HG02588 (cell line): ENCODE data around the gene UTS2.

Experiments used
- ATAC-seq: cut with Tn5 transposase; IDR thresholded peaks from one replicate; pipeline ENCODE4 v1.9.1; 2021; ENCODE audit warnings: mild to moderate bottlenecking, moderate library complexity; ENCODE audit not compliant: unreplicated experiment

Gene UTS2

GRCh38 chr1:7852804-7853683, at the start of gene UTS2:
Gene UTS2 (minus strand): TSS chr1:7853065. CDS start chr1:7853003, 62 bp downstream.
- no peak for ATAC-seq

- no peak for ATAC-seq
These were observed 46.9 kb upstream of the UTS2 start for GRCh38 chr1:7899741-7900140.

- ATAC-seq: no peak
These were observed 46.1 kb upstream of the UTS2 start for GRCh38 chr1:7898962-7899361.

GRCh38 chr1:7896994-7897393, 44.1 kb upstream of the UTS2 start:
- ATAC-seq: no peak

GRCh38 chr1:7893529-7894180, 40.8 kb upstream of the UTS2 start:
- ATAC-seq: no peak

GRCh38 chr1:7891804-7892203, 38.9 kb upstream of the UTS2 start:
- no peak for ATAC-seq

- no peak for ATAC-seq
These were observed 38.0 kb upstream of the UTS2 start for GRCh38 chr1:7890853-7891252.

- no peak for ATAC-seq
These were observed 35.6 kb upstream of the UTS2 start for GRCh38 chr1:7888248-7889081.

- no peak for ATAC-seq
These were observed 33.5 kb upstream of the UTS2 start for GRCh38 chr1:7886405-7886745.

GRCh38 chr1:7885513-7886404, 32.9 kb upstream of the UTS2 start:
- no peak for ATAC-seq

- no peak for ATAC-seq
These were observed 31.9 kb upstream of the UTS2 start for GRCh38 chr1:7884757-7885156.

- no peak for ATAC-seq
These were observed 26.4 kb upstream of the UTS2 start for GRCh38 chr1:7879228-7879627.

GRCh38 chr1:7878027-7878426, 25.2 kb upstream of the UTS2 start:
- ATAC-seq: no peak

- ATAC-seq: no peak
These were observed 21.2 kb upstream of the UTS2 start for GRCh38 chr1:7873801-7874795.

- no peak for ATAC-seq
These were observed 18.3 kb upstream of the UTS2 start for GRCh38 chr1:7871136-7871535.

- ATAC-seq: no peak
These were observed 16.5 kb upstream of the UTS2 start for GRCh38 chr1:7869136-7869920.

GRCh38 chr1:7868070-7868780, 15.4 kb upstream of the UTS2 start:
- ATAC-seq: no peak

GRCh38 chr1:7865978-7866377, 13.1 kb upstream of the UTS2 start:
- no peak for ATAC-seq
